H1 (cell line): ENCODE measurements around the gene RHEB. TPM values are rescaled to one million over a fixed set of nuclear protein-coding genes. Genes with fewer than 3 reads are reported as not detected.

ENCODE experiments used
- CTCF ChIA-PET: fragments of 300-600 bp; sonication (Branson Sonifier 250); formaldehyde crosslinking; loops from one replicate; lab custom pipeline; 2021; ENCODE audit not compliant: partially characterized antibody; lab: Charles Lee
- POLR2A ChIA-PET: fragments of 300-600 bp; sonication (Branson Sonifier 250); formaldehyde crosslinking; loops from one replicate; lab custom pipeline; 2021; ENCODE audit warnings: inconsistent platforms; ENCODE audit not compliant: partially characterized antibody; lab: Charles Lee
- DNase-seq, 2 experiments: peaks; one replicate each; pipeline versions ENCODE4 v3.0.0 to v3.0.0-alpha.2; 2010 to 2022; ENCODE audit warnings: low spot score in 2 of 2, low read depth in 1 of 2, mixed read lengths in 1 of 2
- FAIRE-seq: peaks from 2 replicates; lab custom pipeline; 2011; peaks lifted over from hg19 to GRCh38; lab: Jason Lieb, UNC
- H2AFZ ChIP-seq: 2 replicates; pipeline ENCODE4 v1.8.1; 2012; ENCODE audit warnings: low read length, inconsistent platforms
- H2AK5ac ChIP-seq: 2 replicates; pipeline ENCODE4 v1.6.1; 2013; ENCODE audit warnings: low read depth, low read length
- H2BK120ac ChIP-seq: replicated peaks from 2 replicates; pipeline ENCODE3; 2013; ENCODE audit warnings: low read depth, low read length, inconsistent platforms
- H2BK12ac ChIP-seq: 2 replicates; pipeline ENCODE4 v1.6.1; 2013; ENCODE audit warnings: low read depth, low read length
- H2BK15ac ChIP-seq: 2 replicates; pipeline ENCODE4 v1.6.1; 2013; ENCODE audit warnings: low read length
- H2BK20ac ChIP-seq: 2 replicates; pipeline ENCODE4 v1.6.1; 2013; ENCODE audit warnings: low read length
- H2BK5ac ChIP-seq: 2 replicates; pipeline ENCODE4 v1.6.1; 2013; ENCODE audit warnings: low read depth, low read length
- H3K14ac ChIP-seq: 2 replicates; pipeline ENCODE4 v1.6.1; 2013; ENCODE audit warnings: inconsistent platforms; ENCODE audit not compliant: insufficient read length
- H3K18ac ChIP-seq: 2 replicates; pipeline ENCODE4 v1.6.1; 2013; ENCODE audit warnings: low read length; ENCODE audit errors: extremely low read depth
- H3K23ac ChIP-seq: 2 replicates; pipeline ENCODE4 v1.6.1; 2013; ENCODE audit warnings: inconsistent platforms; ENCODE audit not compliant: insufficient read length
- H3K23me2 ChIP-seq: 2 replicates; pipeline ENCODE4 v1.6.1; 2013; ENCODE audit warnings: low read depth, low read length
- H3K27ac ChIP-seq: 2 replicates; pipeline ENCODE4 v1.6.1; 2011; ENCODE audit warnings: low read depth, low read length, inconsistent platforms
- H3K27me3 ChIP-seq, 4 experiments: replicated peaks in 1 of 4; 1 replicate in 1 of 4; 2 replicates in 3 of 4; pipeline versions ENCODE4 v1.6.1 to v1.8.1; 2011 to 2013; ENCODE audit warnings: low read length in 3 of 4, mild to moderate bottlenecking in 3 of 4, inconsistent platforms in 2 of 4, mixed read lengths in 2 of 4, moderate library complexity in 1 of 4; ENCODE audit not compliant: control insufficient read depth in 3 of 4, insufficient read depth in 3 of 4; ENCODE audit errors: extremely low read depth in 1 of 4
- H3K36me3 ChIP-seq, 4 experiments: 2 replicates each; pipeline versions ENCODE4 v1.6.1 to v1.8.1; 2011 to 2013; ENCODE audit warnings: mild to moderate bottlenecking in 4 of 4, low read length in 3 of 4, moderate library complexity in 2 of 4, control low read depth in 1 of 4, inconsistent platforms in 1 of 4; ENCODE audit not compliant: insufficient read depth in 4 of 4, control insufficient read depth in 2 of 4
- H3K4ac ChIP-seq: replicated peaks from 2 replicates; pipeline ENCODE3; 2013; ENCODE audit warnings: low read length, low read depth, mixed read lengths, inconsistent platforms; ENCODE audit not compliant: insufficient read length
- H3K4me1 ChIP-seq, 4 experiments: replicated peaks in 1 of 4; 1 replicate in 1 of 4; 2 replicates in 3 of 4; pipeline versions ENCODE4 v1.6.1 to v1.8.1; 2011 to 2013; ENCODE audit warnings: low read length in 3 of 4, inconsistent platforms in 2 of 4, mixed read lengths in 1 of 4; ENCODE audit not compliant: insufficient read depth in 4 of 4, control insufficient read depth in 3 of 4
- H3K4me2 ChIP-seq, 2 experiments: 2 replicates each; pipeline versions ENCODE4 v1.6.1 to v1.8.1; 2011 to 2013; ENCODE audit warnings: low read depth in 2 of 2, low read length in 2 of 2, control low read depth in 1 of 2, inconsistent platforms in 1 of 2, mild to moderate bottlenecking in 1 of 2; ENCODE audit not compliant: insufficient read depth in 1 of 2
- H3K4me3 ChIP-seq, 4 experiments: fragments of 200-600, 300-600 bp in 1 of 4; sonication (generic), shearing (Covaris generic), sonication (Bioruptor Twin) in 1 of 4; 2 replicates each; pipeline versions ENCODE4 v1.5.1 to v1.8.1; 2011 to 2016; ENCODE audit warnings: low read length in 4 of 4, low read depth in 3 of 4, control low read depth in 2 of 4, inconsistent platforms in 2 of 4, mild to moderate bottlenecking in 2 of 4, mixed read lengths in 1 of 4, moderate library complexity in 1 of 4; ENCODE audit not compliant: insufficient read depth in 2 of 4; ENCODE audit errors: extremely low read depth in 1 of 4
- H3K56ac ChIP-seq: replicated peaks from 2 replicates; pipeline ENCODE3; 2013; ENCODE audit warnings: low read depth, mild to moderate bottlenecking, mixed read lengths, low read length, inconsistent platforms; ENCODE audit not compliant: insufficient read length
- H3K79me1 ChIP-seq: 2 replicates; pipeline ENCODE4 v1.6.1; 2013; ENCODE audit warnings: low read depth, low read length, control low read depth
- H3K79me2 ChIP-seq, 2 experiments: 2 replicates each; pipeline versions ENCODE4 v1.6.1 to v1.8.1; 2012 to 2013; ENCODE audit warnings: low read length in 2 of 2, mild to moderate bottlenecking in 2 of 2, inconsistent platforms in 1 of 2; ENCODE audit not compliant: insufficient read depth in 2 of 2, control insufficient read depth in 1 of 2
- H3K9ac ChIP-seq, 4 experiments: replicated peaks in 1 of 4; 1 replicate in 1 of 4; 2 replicates in 3 of 4; pipeline versions ENCODE4 v1.6.1 to v1.8.1; 2011 to 2013; ENCODE audit warnings: low read depth in 3 of 4, low read length in 3 of 4, control low read depth in 2 of 4, mild to moderate bottlenecking in 2 of 4, moderate library complexity in 2 of 4, inconsistent platforms in 1 of 4; ENCODE audit errors: extremely low read depth in 1 of 4
- H3K9me3 ChIP-seq, 2 experiments: 2 replicates each; pipeline versions ENCODE4 v1.6.1 to v1.8.1; 2012 to 2013; ENCODE audit warnings: mild to moderate bottlenecking in 2 of 2, moderate library complexity in 2 of 2, control low read depth in 1 of 2, inconsistent platforms in 1 of 2, low read depth in 1 of 2, low read length in 1 of 2, mixed read lengths in 1 of 2; ENCODE audit not compliant: insufficient read depth in 2 of 2
- H4K20me1 ChIP-seq, 2 experiments: replicated peaks in 1 of 2; 2 replicates each; pipeline versions ENCODE3 to v1.8.1; 2011 to 2013; ENCODE audit warnings: inconsistent platforms in 2 of 2, low read length in 2 of 2, mild to moderate bottlenecking in 1 of 2; ENCODE audit not compliant: insufficient read depth in 2 of 2, control insufficient read depth in 1 of 2
- H4K5ac ChIP-seq: 2 replicates; pipeline ENCODE4 v1.6.1; 2013; ENCODE audit warnings: low read length, low read depth, mixed read lengths, inconsistent platforms; ENCODE audit not compliant: insufficient read length
- H4K8ac ChIP-seq: 2 replicates; pipeline ENCODE4 v1.8.0; 2013; ENCODE audit warnings: mild to moderate bottlenecking, moderate library complexity, low read length, inconsistent platforms; ENCODE audit not compliant: insufficient read depth; ENCODE audit errors: extremely low read depth
- H4K91ac ChIP-seq: replicated peaks from 2 replicates; pipeline ENCODE3; 2013; ENCODE audit warnings: low read length, mixed read lengths, inconsistent platforms; ENCODE audit not compliant: insufficient read length
- ATF3 ChIP-seq: IDR thresholded peaks from 2 replicates; pipeline ENCODE4 v1.6.1; 2011; ENCODE audit warnings: low read depth, mild to moderate bottlenecking, low read length; ENCODE audit not compliant: insufficient read depth
- BACH1 ChIP-seq: IDR thresholded peaks from 2 replicates; pipeline ENCODE4 v1.6.1; 2012; ENCODE audit warnings: low read length, improper control_type of control experiment
- CBX5 ChIP-seq: fragments of 300-800, 300-1000 bp; sonication (generic); IDR thresholded peaks from 2 replicates; pipeline ENCODE4 v1.7.1; 2016; ENCODE audit warnings: antibody characterized with exemption, low read length, low read depth
- CREB1 ChIP-seq: IDR thresholded peaks from 2 replicates; pipeline ENCODE4 v1.6.1; 2012; ENCODE audit warnings: inconsistent platforms
- HDAC2 ChIP-seq, 2 experiments: fragments of 300-600 bp in 1 of 2; sonication (generic) in 1 of 2; IDR thresholded peaks; 2 replicates each; pipeline ENCODE4 v1.6.1; 2011 to 2012; ENCODE audit warnings: low read depth in 2 of 2, low read length in 2 of 2, mild to moderate bottlenecking in 2 of 2, moderate library complexity in 2 of 2, borderline replicate concordance in 1 of 2, inconsistent platforms in 1 of 2
- JUN ChIP-seq: IDR thresholded peaks from 2 replicates; pipeline ENCODE4 v1.6.1; 2011; ENCODE audit warnings: low read depth, mild to moderate bottlenecking, improper control_type of control experiment, low read length
- KDM4A ChIP-seq: IDR thresholded peaks from one replicate; pipeline ENCODE4 v1.7.1; 2012; ENCODE audit warnings: low read depth, mild to moderate bottlenecking, moderate library complexity, low read length, inconsistent platforms; ENCODE audit not compliant: severe bottlenecking
- POLR2A ChIP-seq, 2 experiments: IDR thresholded peaks; 1 replicate in 1 of 2; 2 replicates in 1 of 2; pipeline ENCODE4 v1.6.1; 2011; ENCODE audit warnings: low read depth in 2 of 2, low read length in 2 of 2, mild to moderate bottlenecking in 2 of 2; ENCODE audit errors: control extremely low read depth in 1 of 2
- RNF2 ChIP-seq: fragments of 200-900, 300-1000 bp; sonication (generic); IDR thresholded peaks from 2 replicates; pipeline ENCODE4 v1.7.1; 2016; ENCODE audit warnings: borderline replicate concordance, low read depth, mild to moderate bottlenecking, antibody characterized with exemption, low read length; ENCODE audit not compliant: poor library complexity, severe bottlenecking; ENCODE audit errors: missing control alignments
- TAF7 ChIP-seq: optimal IDR thresholded peaks from 2 replicates; pipeline ENCODE3; 2011; ENCODE audit warnings: low read depth, mild to moderate bottlenecking, inconsistent platforms, low read length, moderate library complexity, borderline replicate concordance
- TCF12 ChIP-seq: IDR thresholded peaks from 2 replicates; pipeline ENCODE4 v1.6.1; 2011; ENCODE audit warnings: low read depth, mild to moderate bottlenecking, low read length
- YY1 ChIP-seq: IDR thresholded peaks from 2 replicates; pipeline ENCODE4 v1.6.1; 2011; ENCODE audit warnings: low read depth, mild to moderate bottlenecking, low read length
- WGBS, 2 experiments: shearing (Covaris generic) in 1 of 2; methylation state at CpG; one replicate each; pipeline versions ENCODE4 v1.1.6 to v1.1.7; 2013 to 2015; ENCODE audit warnings: low lambda C conversion rate in 2 of 2, mixed read lengths in 2 of 2, inconsistent platforms in 1 of 2, low coverage in 1 of 2, missing lambda C conversion rate in 1 of 2; ENCODE audit not compliant: insufficient replicate concordance in 2 of 2, insufficient coverage in 1 of 2, insufficient read length in 1 of 2; ENCODE audit errors: extremely low coverage in 1 of 2, missing lambda C conversion rate in 1 of 2; 5-methylcytosine and 5-hydroxymethylcytosine counted together
- polyA plus RNA-seq, 7 experiments: library from polyadenylated mRNA; depleted of rRNA in 3 of 7; stranded (reverse) in 5 of 7; unstranded in 2 of 7; fragments of >200 nt in 5 of 7; fragments of 200-250 nt in 2 of 7; gene quantifications; 1 replicate in 5 of 7; 2 replicates in 1 of 7; 4 replicates in 1 of 7; pipeline versions ENCODE4 v1.2.1 to v1.2.3, GENCODE V29; 2011 to 2013; ENCODE audit warnings: missing spikeins in 2 of 7, mixed read lengths in 2 of 7
- total RNA-seq: library from RNA; stranded (reverse); fragmentation: NEBNext Ultra II Directional; extraction: Animal tissue kit (Norgen Biotek cat#: 25700); gene quantifications from 2 replicates; pipeline ENCODE4 v1.2.1, GENCODE V29; 2021

Gene RHEB
- total and polyA plus RNA-seq, 2 of the 8 experiments (the other 6 are each of a cell fraction or from before 2014, with no cell fraction given), result 60.8 to 132 TPM

- FAIRE-seq, result no peak
Measured at GRCh38 chr7:151424799-151425198, 94.9 kb downstream of the RHEB start.

More at GRCh38 chr7:151424799-151425198, 94.9 kb downstream of the RHEB start:
- Histone ChIP-seq H2BK5ac (no peak overlapping the region), H3K79me2 (no peaks in the 10 kb centered on the region), H3K56ac (no peak overlapping the region), H3K79me1 (no peaks in the 10 kb centered on the region), H4K20me1 (no peaks in the 10 kb centered on the region), H3K18ac (no peak overlapping the region), H3K4me1 (peaks cover 3 to 13% (median 8%) of the 10 kb centered on the region in 4 experiments), H2AFZ (no peak overlapping the region), H4K5ac (no peak overlapping the region), H4K91ac (no peak overlapping the region), H3K23ac (no peak overlapping the region), H3K23me2 (no peaks in the 10 kb centered on the region), H3K27me3 (no peaks in the 10 kb centered on the region), H3K4me2 (no peak overlapping the region), H4K8ac (no peak overlapping the region), H3K4me3 (no peak overlapping the region), H2BK12ac (no peak overlapping the region), H2AK5ac (no peak overlapping the region), H2BK15ac (no peak overlapping the region), H3K27ac (no peak overlapping the region), H3K9ac (no peak overlapping the region), H3K14ac (no peak overlapping the region), H2BK120ac (no peak overlapping the region), H3K36me3 (no peaks in the 10 kb centered on the region), H3K4ac (no peak overlapping the region), H2BK20ac (no peak overlapping the region), H3K9me3 (peaks cover 5 to 7% of the 10 kb centered on the region in 2 experiments; a peak in 2 of 4 replicates)
- POLR2A ChIA-PET, result no interaction called here
- CTCF ChIA-PET, result interaction anchor here (1.0 kb wide), 1 partner anchor 26 kb away, joined by 5 read pairs; no protein-coding TSS in a partner anchor
- DNase-seq, result no peak
- 85% methylated on average over 5 of the region's 5 CpGs; no CpG with 5 or more reads in 1 of the 2 experiments for WGBS, 2 experiments
- TF ChIP-seq RNF2 (no peak), CREB1 (no peak), TAF7 (no peak), HDAC2 (IDR thresholded peaks at IDR 0.05; ENCODE audit: borderline replicate concordance in 1 of 2, low read depth in 2 of 2, low read length in 2 of 2) (no peak), CBX5 (no peak), POLR2A (IDR thresholded peaks at IDR 0.05; ENCODE audit: control extremely low read depth in 1 of 2, low read depth in 2 of 2, low read length in 2 of 2) (no peak), ATF3 (no peak), YY1 (no peak), KDM4A (no peak), TCF12 (no peak), JUN (no peak), BACH1 (no peak)
